SKM-1 (cell line): ENCODE data around the gene LDLRAD4.

ENCODE experiments used
- DNase-seq: peaks from one replicate; lab custom pipeline; 2025; ENCODE audit not compliant: unreplicated experiment; lab: John Stamatoyannopoulos, UW

LDLRAD4 gene

DNA sequence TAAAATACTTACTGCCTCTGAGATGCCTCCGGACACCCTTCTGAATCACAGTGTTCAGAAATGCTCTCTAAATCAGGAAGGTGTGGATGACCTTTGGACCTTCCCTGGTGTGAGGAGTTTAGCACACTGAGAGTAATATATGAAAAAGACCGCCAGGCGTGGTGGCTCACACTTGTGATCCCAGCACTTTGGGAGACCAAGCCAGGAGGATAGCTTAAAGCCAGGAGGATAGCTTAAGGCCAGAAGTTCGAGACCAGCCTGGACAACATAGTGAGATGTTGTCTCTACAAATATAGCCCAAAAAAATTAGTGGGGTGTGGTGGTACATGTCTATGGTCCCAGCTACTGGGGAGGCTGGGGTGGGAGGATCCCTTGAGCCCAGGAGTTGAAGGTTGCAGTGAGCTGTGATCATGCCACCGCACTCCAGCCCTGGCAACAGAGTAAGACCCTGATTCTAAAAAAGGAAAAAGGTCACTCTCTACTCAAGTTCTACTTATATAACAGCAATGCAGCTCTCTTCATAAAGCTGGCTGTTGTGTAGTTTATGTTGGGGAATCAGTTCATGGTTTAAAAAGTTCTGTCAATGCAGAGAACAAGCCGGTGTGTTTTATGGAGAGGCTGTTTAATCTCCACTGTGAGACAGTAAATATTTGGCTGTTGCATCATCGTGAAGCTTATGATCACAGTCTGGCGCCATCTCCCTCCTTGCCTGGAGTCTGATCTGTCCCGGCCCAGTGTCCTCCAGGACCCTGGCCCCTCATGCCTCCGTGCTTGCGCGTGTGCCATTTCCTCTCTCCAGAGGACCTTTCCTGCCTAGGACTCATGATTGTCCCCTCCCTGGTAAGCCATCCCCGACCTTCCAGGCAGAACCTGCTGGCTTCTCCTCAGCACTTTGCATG, 323.3 kb downstream of the LDLRAD4 start:
- DNase-seq: no peak

DNA sequence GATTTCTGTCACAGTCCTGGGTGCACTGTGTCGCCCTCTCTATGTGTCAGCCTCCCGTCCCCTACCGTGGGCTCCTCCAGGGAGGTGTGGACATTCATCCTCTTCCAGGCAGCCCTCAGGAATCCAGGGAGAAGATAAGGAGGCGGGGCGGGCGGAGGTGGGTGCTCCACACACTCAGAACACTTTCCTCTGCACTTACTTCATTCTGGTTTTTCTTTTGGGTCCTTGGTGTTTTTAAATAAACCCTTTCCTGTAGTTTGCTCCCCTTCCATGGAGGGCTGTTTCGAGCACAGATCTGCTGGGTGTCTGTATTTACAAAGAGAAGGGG, 323.9 kb downstream of the LDLRAD4 start:
- DNase-seq: no peak

DNA sequence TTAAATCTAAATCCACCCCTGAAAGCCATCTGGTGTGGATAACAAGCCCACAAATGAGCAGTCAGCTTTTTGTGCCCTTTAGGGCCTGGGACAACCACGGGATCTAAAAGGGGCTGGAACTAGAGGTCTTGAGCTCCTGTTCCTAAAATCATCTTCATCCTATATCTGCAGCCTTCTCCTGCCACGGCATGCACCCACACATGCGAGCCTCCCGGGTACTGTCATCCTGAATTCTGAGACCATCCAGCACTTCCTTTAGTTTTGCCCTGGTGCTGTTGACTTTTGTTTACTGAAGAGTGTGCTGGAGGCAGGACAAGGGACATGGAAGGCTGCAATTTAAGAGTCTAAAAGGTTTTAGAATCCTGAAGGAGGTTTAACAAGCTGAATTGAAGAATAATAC, 324.6 kb downstream of the LDLRAD4 start:
- DNase-seq: no peak

DNA sequence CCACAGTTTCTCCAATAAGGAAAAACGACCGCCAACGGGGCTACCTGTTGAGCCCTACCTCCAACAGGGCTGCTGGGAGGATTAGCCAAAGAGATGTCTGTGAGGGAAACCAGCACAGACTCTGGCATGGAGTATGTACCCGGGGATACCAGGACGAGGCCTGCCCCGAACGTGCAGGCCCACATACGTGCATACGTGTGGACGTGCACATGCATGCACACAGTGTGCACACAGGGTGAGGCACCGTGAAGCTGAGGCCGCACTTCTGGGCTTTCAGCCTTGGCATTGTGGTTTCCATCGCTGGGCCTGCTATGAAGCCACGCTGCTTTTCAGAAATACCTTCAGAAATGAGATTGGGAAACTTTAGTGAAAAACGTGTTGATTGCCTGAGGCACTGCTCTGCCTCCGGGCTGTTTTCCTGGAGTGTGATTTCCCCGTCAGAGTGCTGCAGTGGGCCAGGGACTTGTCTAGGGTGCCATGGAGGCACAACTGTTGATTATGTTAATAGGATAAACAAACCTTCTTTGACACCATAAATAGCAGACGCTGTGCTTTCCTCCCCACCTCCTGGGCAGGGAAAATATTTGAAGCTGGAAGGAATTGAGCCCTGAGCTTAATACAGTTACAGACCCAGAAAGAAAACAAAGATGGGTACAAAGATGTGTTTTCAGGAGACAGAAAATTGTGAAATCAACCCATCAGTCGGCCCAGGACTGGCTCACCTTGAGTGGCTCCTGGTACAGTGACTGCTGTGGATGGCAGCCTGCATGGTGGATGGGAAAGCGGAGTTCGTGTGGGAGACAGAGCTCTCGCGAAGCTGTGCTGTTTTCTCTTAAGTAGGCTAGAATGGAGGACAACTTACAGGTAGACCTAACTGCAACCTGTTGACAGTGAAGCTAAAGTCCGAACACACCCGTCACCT, 325.5 kb downstream of the LDLRAD4 start:
- DNase-seq: no peak

DNA sequence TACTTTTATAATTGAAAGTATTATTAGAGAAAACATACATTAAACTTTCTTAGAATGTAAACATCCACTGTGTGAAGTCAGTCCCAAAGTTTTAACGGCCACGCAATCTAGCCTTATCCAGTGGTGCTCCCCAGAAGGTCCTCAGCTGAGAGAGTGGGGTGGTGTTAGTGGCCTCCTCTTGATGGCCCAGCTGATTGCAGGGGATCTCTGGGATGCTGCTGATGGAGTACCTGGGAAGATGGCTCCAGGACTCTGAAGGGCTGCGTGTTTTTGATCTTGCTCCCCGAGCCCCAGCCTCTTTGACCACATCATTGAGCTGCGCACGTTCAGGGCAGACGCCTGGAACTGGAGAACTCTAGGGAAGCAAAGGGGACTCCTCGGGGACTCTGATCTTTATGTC, 326.4 kb downstream of the LDLRAD4 start:
- no peak for DNase-seq

DNA sequence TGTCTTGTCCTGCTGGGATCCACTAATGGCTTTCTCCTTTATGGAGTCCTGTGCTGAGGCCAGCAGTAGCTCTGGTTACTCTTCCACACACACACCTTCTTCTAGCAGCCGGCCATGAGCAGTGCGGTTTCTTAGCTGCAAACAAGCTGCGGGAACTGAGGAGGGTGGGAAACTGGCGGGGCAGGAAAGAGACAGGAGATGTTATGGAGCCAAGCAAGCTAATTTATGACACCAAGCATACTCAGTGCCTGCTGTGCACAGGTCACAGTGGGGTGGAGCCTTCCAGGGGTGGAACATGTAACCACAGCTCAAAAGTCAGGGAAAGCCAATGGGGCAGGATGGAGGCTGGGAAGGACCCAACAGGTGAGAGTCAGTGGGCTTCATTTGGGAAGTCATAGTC, 327.0 kb downstream of the LDLRAD4 start:
- no peak for DNase-seq

DNA sequence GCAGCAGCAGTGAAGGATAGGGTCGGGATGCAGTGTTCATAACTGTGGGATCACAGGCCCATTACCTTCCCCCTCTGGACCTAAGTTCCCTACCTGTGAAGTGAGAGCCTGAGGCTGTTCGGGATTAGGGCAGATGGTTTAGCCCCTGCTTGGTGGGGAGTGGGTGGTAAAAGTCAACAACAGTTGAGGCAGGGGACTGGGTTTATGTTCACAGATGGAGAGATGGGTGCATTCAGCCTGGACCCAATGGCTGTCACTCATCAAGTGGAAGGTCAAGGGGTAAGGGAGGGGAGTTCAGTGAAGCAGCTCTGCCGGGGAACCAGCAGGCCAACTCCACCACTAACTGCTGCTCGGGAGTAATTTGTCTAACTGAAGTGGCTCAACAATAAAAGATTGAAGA, 327.4 kb downstream of the LDLRAD4 start:
- DNase-seq: no peak

DNA sequence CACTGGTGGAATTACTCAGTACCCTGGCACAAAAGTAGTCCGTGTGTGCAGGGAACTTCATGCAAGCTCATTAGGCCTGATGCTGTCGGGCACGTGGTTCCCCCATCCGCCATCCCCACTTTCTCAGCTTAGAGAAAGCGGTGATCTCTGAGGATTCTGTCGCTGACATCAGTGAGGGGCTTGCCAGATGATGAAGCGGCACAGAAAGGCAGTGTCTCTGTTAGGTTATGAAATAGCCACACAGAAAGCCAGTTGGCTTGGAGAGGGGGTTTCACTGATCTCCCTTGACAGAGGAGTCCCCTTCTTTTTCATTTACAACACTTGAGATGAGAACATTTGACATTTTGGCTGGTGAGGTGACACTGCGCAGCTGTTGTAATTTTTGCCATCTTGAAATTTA, 328.1 kb downstream of the LDLRAD4 start:
- no peak for DNase-seq

DNA sequence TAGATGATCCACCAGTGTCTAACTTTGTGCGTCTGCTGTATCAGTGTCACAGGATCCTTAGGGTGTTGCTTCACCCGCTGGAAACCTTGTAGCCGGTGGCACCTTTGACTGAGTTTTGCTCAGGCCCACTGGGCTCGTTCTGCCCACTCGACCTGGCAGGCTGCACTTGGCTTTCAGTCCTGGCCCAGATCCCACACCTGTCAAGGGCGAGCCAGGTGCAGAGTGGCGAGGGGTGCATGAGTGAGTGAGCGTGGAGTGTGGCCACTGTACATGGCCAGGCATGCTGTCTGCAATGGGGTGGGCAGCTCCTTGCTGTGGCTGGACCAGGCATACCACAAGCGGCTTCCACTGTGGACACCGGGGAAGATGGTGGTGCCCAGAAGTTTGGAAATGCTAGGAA, 328.8 kb downstream of the LDLRAD4 start:
- DNase-seq: no peak

DNA sequence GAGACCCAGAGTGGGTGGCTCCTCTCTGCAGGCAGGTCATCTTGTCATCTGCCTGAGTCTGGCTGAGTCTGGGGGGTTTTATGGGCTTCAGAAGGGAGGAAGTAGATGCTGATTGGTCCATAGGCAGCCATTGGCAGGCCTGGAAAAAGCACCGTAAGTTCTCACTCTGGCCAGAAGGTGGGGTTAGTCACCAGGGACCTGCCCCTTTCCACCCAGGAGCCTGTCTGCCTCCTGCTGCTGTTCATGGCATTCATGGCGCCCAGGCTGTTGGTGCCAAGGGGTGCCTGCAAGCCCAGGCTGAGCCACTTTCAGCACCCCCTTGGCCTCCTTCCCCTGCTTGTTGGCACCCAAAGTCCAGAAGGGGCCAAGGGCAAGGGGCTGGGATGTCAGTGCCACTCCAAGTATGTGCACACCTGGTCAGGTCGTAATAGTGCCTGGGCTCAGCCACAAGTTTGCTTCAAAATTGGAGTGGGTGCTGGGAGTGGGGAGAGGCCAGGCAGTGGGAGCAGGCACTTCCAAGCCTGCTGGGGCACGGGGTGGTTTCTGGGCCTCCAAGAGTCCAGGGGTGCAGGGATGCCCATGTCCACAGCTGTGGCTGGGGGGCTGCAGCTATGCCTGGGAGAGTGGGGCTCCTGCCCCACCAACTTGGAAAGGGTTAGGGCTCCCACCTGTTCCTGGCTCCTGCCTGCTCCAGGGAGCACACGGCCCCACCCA, 329.7 kb downstream of the LDLRAD4 start:
- DNase-seq: no peak

DNA sequence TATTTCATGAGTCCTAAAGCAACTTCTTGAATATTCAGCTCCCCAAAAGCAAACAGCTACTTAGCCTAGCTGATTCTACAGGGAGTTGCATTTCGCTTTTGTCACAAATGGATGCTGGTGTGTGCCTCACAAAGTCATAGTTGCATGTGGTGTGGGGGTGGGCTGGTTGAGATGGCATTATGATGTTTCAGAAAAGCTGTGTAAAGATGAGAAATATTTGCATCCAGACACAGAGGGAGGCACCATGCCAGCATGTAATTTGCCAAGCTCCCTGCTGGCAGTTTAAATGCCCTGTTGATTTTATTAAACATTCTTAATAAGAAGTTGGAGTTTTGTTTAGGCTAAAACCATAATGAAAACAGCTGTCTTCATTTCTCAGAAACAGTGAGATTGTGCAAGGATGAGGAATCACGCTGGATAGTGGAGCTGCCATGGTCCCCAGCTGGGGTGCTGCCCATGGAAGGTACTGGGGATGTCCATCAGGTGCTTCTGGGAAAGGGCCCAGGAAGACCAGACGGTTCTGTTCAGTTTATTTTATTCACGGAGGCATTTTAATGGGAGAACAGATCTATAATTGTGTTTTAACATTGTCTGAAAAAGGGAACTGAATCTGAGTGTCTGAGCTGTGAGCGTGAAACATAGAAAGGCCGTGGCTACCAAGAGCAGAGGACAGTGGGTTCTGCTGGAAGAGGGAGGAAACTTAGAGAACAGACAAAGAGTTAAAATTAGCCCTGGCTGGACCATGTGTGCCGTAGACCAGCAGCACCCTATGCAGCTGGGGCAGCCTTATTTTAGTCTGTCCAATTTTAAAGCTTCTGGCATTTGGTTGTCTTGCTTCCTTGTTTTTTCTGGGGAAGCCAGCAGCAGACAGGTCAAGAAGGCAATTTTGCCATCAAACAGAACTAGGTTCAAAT, 330.7 kb downstream of the LDLRAD4 start:
- DNase-seq: no peak

DNA sequence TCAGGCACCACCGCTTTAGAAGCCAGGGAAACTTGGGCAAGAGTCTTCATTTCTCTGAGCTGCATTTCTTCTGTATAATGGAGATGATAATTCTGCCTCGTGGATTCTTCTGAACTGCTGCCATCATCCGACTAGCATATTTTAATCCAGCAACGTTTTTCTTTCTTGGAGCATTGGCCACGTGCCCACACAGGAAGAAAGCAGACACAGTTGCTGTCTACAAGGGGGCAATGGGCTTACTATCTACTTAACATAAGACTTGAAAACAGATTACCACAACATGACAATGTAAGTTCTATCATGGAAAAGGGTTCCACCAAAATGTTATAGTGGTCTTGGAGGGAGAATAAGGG, 331.3 kb downstream of the LDLRAD4 start:
- DNase-seq: no peak

DNA sequence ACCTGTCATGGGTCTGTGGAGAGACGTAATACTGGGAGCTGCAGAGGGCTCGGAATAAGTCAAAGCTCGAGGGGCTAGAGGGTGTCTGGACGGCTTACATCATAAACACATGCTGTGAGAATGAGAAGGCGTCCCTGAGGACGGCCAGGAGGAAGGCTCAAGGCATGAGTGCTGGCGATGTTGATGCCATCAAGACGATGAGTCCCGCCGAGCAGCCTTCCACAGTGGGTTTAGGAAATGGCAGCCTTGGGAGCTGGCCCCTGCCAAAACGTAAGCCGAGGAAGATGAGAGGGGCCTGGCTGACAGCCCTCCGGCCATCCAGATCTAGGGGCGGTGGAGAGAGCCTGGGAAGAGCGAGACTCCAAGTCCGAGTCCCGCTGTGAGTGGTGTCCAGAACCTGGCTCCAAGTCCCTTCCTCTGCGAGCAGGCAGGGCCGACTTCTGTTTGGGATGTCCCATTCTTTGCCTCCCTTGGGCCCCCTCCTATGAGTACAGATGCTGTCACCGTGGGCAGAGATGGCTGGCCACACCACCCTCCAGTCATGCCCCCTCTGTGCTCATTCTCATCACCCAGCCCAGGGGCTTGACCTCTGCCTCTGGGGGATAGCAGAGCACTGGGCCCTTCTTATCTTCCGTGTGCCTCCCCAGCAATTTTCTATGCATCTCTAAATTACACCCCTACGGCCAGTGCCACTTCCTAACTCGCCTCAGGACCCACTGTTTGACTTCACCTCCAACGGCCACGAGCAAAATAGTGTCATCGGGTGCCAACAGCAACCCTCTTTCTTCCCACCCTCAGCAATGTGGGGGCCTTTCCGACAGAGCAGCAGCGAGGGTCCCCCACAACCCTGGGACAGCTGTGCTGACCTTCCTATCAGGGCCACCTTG, 332.1 kb downstream of the LDLRAD4 start:
- DNase-seq: no peak

DNA sequence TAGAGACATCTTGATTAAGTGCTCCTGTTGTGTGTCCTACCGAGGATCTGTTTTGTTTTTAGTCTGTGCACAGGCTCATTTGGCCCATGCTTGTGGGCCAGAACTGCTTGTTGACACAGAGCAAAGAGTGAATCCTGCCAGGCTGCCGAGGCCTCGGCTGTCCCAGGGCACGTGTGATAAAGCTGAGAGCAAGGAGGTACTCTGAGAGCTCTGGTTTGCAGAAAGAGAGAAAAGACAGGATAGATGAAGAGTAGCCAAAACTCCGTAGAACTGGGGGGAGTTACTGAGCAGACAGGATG, 332.7 kb downstream of the LDLRAD4 start:
- DNase-seq: no peak

DNA sequence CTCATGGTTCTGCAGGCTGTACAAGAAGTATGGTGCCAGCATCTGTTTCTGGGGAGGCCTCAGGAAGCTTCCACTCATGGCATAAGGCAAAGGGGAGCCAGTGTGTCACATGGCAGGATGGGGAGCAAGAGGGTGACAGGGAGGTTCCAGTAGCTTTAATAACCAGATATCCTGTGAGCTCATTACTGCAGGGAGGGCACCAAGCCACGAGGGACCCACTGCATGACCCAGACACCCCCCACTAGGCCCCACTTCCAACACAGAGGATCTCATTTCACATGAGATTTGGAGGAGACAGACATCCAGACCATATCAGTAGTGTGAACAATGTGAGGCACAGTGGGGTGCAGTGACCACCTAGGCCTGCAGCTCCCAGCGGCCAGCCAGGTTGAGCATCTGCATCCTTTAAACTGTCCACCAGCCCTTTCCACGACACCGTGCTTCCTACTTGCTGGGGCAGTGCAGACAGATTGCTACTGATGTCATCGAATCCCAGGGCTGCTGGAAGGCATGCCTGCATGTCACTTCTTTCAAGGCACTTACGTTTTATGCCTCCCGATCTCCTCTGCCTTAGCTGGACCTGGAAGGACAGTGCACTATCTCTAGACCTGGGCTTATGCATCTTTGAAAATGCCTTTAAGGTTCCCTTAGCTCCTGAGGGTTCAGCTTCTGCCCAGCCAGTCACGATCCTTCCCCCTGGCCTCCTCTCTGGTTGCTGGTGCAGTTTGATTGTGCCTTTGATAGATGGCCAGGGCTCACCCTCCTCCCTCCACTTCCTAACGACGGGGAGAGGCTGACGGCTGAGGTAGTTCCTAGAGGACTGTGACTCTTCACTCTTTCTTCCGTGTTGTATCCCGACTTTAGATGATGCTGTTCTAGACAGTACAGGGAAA, 333.5 kb downstream of the LDLRAD4 start:
- DNase-seq: no peak

DNA sequence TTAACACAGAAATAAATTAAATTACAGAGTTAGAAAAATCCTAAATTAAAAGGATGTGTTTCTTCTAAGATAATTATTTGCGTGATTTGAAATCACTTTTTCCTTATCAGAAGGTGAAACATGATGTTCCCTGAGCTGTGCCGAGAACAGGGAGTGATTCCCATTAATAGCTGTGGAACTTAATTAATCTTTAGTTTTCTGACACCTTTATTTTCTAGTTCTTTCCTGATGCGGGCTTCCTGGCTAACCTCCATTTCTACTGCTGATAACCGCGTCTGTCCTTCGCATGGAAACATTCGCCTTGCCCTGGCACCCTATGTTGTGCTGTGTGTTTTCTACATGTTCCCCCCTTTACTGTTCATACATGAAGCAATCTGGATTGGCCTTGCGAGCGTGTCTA, 334.9 kb downstream of the LDLRAD4 start:
- DNase-seq: no peak

DNA sequence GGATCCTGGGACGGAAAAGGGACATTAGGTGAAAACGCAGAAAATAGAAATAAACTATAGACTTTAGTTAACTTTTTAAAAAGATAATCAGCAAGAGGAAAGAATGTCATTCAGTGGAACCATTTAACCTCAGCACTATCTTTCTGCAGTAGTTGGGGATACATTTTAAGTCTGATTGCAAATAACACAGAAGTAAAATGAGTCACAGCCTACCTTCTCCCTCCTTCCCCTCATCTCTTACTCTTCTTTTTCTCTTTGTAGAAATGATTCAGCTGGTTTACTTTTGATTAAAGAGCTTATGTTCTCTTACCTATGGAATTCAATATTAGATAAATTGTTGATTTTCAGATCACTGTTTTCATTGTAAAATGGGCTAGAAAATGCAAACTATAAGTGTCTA, 336.6 kb downstream of the LDLRAD4 start:
- DNase-seq: no peak

DNA sequence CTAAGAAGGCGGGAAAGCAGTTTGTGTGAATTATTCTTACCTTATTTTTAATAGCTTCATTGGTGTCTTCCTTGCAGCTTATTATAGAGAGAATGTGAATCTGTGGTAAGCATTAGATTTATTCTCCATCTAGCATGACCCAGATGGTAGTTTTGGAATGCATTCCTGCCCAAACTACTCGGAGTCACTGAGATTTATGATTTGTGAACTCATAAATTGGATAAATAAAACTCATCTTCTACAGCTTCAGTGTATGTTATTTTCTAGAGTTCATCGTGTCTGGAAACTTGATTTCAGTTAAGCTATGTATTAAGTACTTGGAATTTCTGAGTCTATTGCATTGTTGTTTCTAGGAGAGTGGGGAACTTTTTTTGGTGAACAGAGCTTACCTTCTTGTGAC, 337.3 kb downstream of the LDLRAD4 start:
- DNase-seq: no peak

DNA sequence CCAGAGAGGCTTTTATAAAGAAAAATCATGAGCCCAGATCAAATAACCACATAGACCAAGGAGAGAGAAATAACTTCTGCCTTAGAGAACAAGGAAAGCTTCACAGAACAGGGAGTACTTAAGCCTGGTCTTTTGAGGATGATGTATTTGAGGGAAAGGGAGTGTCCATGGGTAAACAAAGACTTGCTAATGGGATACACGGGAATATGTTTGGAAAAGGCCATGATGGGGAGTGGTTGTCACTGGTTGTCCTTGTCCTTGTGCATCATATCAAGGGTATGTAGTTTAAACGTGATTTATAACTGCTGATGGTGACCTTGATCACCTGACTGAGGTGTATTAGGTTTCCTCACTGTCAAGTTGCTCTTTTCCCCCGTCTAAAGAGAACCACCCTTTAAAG, 337.9 kb downstream of the LDLRAD4 start:
- DNase-seq: no peak
